Measurements from ENCODE around the gene CACFD1.

CACFD1 gene

DNA sequence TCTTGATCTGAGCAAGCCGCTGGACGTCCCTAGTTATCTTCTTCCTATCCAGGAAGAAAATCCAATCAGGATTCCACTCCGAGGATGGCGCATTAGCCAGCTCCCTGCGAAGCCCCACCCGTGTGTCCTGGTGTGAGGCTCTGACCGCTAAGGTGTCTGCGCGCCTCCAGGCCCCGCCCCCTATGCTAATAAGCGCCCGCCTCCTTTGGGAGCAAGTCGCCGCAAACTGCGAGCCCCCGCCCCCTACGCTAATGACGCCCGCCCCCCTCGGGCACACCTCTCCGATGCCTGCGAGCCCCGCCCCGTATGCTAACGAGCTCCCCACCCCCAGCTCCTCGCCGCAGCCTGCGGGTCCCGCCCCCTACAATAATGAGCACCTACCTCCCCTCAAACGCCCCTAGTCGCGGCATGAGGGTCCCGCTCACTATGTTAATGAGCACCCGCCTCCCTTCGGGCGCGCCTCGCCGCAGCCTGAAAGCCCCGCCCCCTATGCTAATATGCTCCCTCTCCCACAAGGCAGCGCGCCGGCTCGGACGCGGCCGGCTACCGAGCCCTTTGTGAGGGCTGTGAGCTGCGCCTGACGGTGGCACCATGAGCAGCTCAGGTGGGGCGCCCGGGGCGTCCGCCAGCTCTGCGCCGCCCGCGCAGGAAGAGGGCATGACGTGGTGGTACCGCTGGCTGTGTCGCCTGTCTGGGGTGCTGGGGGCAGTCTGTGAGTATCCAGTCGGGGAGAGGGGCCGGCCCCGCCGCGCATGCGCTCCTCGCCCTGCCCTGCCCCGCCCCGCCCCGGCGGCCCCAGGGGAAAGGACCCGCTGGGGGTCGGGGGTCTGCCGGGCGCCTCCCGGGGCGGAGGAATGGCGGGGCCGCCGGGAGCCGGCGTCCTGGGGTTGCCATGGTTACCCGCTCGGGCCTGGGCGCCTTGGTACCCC lies at the start of gene CACFD1:
Gene CACFD1 (plus strand): TSS at position 503 of the 929 bp plus-strand sequence. CDS start 89 bp downstream, at position 592.
- Histone ChIP-seq H3K9ac (ENCODE audit: low read length) (peak within 1 kb of the TSS; percentile 79), H3K27me3 (ENCODE audit: control insufficient read depth, insufficient read depth, low read length) (no peaks in the 10 kb centered on the region), H3K4me1 (ENCODE audit: control insufficient read depth, insufficient read depth, low read length) (peaks cover 30% of the 10 kb centered on the region), H3K36me3 (ENCODE audit: control insufficient read depth, insufficient read depth, low read length) (no peaks in the 10 kb centered on the region), H3K9me3 (ENCODE audit: control insufficient read depth, low read length) (no peaks in the 10 kb centered on the region), H3K4me3 (ENCODE audit: low read length) (peak within 1 kb of the TSS; percentile 77)

GRCh38 chr9:133415170-133415569 lies 44.6 kb upstream of the CACFD1 start:
- peaks cover 20% of the 10 kb centered on the region for H3K4me1 ChIP-seq (ENCODE audit: control insufficient read depth, insufficient read depth, low read length)
- H3K9me3 ChIP-seq (ENCODE audit: control insufficient read depth, low read length) = no peaks in the 10 kb centered on the region
- no peaks in the 10 kb centered on the region for H3K27me3 ChIP-seq (ENCODE audit: control insufficient read depth, insufficient read depth, low read length)
- H3K9ac ChIP-seq (ENCODE audit: low read length) = no peak overlapping the region
- H3K36me3 ChIP-seq (ENCODE audit: control insufficient read depth, insufficient read depth, low read length) = no peaks in the 10 kb centered on the region
- no peak overlapping the region for H3K4me3 ChIP-seq (ENCODE audit: low read length)

- no peaks in the 10 kb centered on the region for H3K9me3 ChIP-seq (ENCODE audit: control insufficient read depth, low read length)
- H3K4me3 ChIP-seq (ENCODE audit: low read length) = peak within 1 kb of the TSS; percentile 47
- H3K4me1 ChIP-seq (ENCODE audit: control insufficient read depth, insufficient read depth, low read length) = peaks cover 46% of the 10 kb centered on the region
- peak within 1 kb of the TSS; percentile 83 for H3K9ac ChIP-seq (ENCODE audit: low read length)
- no peaks in the 10 kb centered on the region for H3K36me3 ChIP-seq (ENCODE audit: control insufficient read depth, insufficient read depth, low read length)
- H3K27me3 ChIP-seq (ENCODE audit: control insufficient read depth, insufficient read depth, low read length) = no peaks in the 10 kb centered on the region
Observed at GRCh38 chr9:133417541-133418461, 42.0 kb upstream of the CACFD1 start, which contains the start of gene REXO4. TSS of gene REXO4 (minus strand) at chr9:133418010. CDS start at chr9:133417844, 166 bp downstream.

DNA sequence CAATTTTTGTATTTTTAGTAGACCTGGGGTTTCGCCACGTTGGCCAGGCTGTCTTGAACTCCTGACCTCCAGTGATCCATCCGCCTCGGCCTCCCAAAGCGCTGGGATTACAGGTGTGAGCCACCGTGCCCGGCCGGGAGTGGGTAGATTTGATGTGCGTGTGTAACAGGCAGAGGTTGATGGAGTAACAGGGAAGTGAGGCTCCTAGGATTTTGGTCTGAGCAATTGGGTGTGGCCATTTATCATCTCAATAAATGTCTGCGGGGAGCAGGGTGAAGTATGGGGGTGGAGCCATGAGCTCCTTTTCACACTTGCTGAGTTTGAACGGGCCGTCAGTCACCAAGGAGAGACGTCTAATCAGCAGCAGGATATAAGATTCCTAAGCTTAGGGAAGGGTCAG lies 40.8 kb upstream of the CACFD1 start:
- no peaks in the 10 kb centered on the region for H3K9me3 ChIP-seq (ENCODE audit: control insufficient read depth, low read length)
- H3K27me3 ChIP-seq (ENCODE audit: control insufficient read depth, insufficient read depth, low read length) = no peaks in the 10 kb centered on the region
- H3K4me1 ChIP-seq (ENCODE audit: control insufficient read depth, insufficient read depth, low read length) = peaks cover 58% of the 10 kb centered on the region
- H3K9ac ChIP-seq (ENCODE audit: low read length) = peak overlapping the region; percentile 83
- no peaks in the 10 kb centered on the region for H3K36me3 ChIP-seq (ENCODE audit: control insufficient read depth, insufficient read depth, low read length)
- H3K4me3 ChIP-seq (ENCODE audit: low read length) = no peak overlapping the region

DNA sequence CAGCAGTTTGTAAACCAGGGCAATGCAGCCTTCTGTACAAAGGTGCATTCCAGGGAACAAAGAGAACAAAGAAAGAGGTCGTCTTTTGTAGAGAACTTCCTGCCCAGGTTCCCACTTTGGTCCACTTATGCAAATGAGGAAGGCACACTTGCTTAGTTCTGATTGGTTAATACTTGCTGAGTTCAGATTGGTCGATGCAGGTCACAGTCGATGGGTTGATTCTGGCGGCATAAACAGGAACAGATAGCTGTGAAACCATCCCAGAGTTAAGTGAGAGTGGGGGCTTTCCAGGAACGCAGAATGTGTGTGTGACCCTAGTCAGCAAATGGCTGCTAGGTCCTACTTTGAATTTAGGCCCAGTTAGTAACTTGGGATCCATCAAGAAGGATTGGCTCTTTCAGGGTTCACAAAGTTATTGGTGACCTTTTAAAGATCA lies 39.4 kb upstream of the CACFD1 start:
- no peak overlapping the region for H3K9ac ChIP-seq (ENCODE audit: low read length)
- no peaks in the 10 kb centered on the region for H3K36me3 ChIP-seq (ENCODE audit: control insufficient read depth, insufficient read depth, low read length)
- H3K9me3 ChIP-seq (ENCODE audit: control insufficient read depth, low read length) = no peaks in the 10 kb centered on the region
- no peak overlapping the region for H3K4me3 ChIP-seq (ENCODE audit: low read length)
- no peaks in the 10 kb centered on the region for H3K27me3 ChIP-seq (ENCODE audit: control insufficient read depth, insufficient read depth, low read length)
- H3K4me1 ChIP-seq (ENCODE audit: control insufficient read depth, insufficient read depth, low read length) = peaks cover 72% of the 10 kb centered on the region

DNA sequence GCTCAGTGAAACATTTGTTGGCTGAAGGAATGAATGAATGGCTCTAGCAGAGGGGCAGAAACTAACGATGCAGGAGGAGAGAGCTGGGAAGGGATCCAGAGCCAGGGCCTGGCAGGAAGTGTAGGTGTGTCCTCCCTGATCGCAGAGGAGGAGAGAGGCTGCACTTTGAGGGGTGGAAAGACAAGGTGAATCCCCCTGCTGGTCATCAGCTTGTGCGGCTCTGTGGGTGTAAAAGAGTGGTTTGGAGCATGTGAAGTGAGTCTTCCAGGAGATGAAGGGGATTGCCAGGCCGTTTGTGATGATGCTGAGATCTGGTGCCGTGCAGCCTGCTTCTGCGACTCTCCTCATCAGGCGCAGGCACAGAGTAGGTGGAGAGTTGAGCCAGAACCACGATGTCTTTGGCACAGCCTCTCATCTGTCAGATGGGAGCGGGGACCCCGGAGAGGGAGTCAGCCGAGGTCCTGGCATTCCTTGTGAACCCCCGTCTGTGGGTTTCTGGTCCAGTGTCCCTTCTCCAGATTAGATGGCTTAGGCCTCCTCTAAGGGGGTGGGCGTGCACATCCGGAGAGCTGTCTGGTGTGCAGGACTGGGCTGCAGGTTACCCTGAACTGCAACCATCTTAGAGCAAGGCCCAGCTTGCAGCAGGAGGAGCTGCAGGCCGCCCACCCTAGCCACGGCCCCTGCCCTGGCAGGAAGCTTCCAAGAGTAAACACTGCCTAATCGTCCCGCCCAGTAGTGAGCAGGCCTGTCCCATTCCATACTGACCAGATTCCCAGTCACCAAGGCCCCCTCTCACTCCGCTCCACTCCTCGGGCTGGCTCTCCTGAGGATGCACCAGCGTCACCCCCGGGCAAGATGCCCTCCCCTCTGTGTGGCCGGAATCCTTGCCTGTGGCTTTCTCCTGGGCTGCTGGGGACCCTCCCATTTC lies 37.9 kb upstream of the CACFD1 start, which contains the start of gene ADAMTS13:
Gene ADAMTS13 (plus strand): TSS at position 753 of the 928 bp plus-strand sequence. CDS start 77 bp downstream, at position 830.
- no peaks in the 10 kb centered on the region for H3K9me3 ChIP-seq (ENCODE audit: control insufficient read depth, low read length)
- H3K36me3 ChIP-seq (ENCODE audit: control insufficient read depth, insufficient read depth, low read length) = no peaks in the 10 kb centered on the region
- no peaks in the 10 kb centered on the region for H3K27me3 ChIP-seq (ENCODE audit: control insufficient read depth, insufficient read depth, low read length)
- H3K4me1 ChIP-seq (ENCODE audit: control insufficient read depth, insufficient read depth, low read length) = peaks cover 71% of the 10 kb centered on the region
- no peak within 1 kb of the TSS for H3K4me3 ChIP-seq (ENCODE audit: low read length)
- peak within 1 kb of the TSS; percentile 29 for H3K9ac ChIP-seq (ENCODE audit: low read length)

- Histone ChIP-seq H3K4me3 (ENCODE audit: low read length) (no peak overlapping the region), H3K9ac (ENCODE audit: low read length) (no peak overlapping the region), H3K9me3 (ENCODE audit: control insufficient read depth, low read length) (no peaks in the 10 kb centered on the region), H3K4me1 (ENCODE audit: control insufficient read depth, insufficient read depth, low read length) (peaks cover 79% of the 10 kb centered on the region), H3K27me3 (ENCODE audit: control insufficient read depth, insufficient read depth, low read length) (peaks cover 3% of the 10 kb centered on the region), H3K36me3 (ENCODE audit: control insufficient read depth, insufficient read depth, low read length) (no peaks in the 10 kb centered on the region)
Observed at GRCh38 chr9:133423216-133423615, 36.6 kb upstream of the CACFD1 start.

DNA sequence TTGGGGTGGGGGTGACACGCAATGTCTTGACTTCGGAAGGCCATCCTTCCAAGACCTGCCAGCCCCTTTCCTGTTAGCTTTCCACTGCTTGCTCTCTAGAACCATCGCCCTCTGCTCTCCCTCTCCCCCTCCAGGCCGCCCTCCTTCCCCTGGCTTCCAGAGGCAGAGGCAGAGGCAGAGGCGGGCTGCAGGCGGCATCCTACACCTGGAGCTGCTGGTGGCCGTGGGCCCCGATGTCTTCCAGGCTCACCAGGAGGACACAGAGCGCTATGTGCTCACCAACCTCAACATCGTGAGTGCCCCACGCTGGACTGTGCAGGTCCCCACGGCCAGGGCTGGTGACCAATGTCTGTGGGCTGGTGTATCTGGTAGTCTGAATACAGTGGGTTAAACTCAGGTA lies 35.6 kb upstream of the CACFD1 start:
- H3K9me3 ChIP-seq (ENCODE audit: control insufficient read depth, low read length) = no peaks in the 10 kb centered on the region
- no peak overlapping the region for H3K4me3 ChIP-seq (ENCODE audit: low read length)
- no peaks in the 10 kb centered on the region for H3K36me3 ChIP-seq (ENCODE audit: control insufficient read depth, insufficient read depth, low read length)
- no peak overlapping the region for H3K9ac ChIP-seq (ENCODE audit: low read length)
- peaks cover 3% of the 10 kb centered on the region for H3K27me3 ChIP-seq (ENCODE audit: control insufficient read depth, insufficient read depth, low read length)
- peaks cover 74% of the 10 kb centered on the region for H3K4me1 ChIP-seq (ENCODE audit: control insufficient read depth, insufficient read depth, low read length)

GRCh38 chr9:133425049-133425632 lies 34.6 kb upstream of the CACFD1 start:
- peaks cover 3% of the 10 kb centered on the region for H3K27me3 ChIP-seq (ENCODE audit: control insufficient read depth, insufficient read depth, low read length)
- no peaks in the 10 kb centered on the region for H3K36me3 ChIP-seq (ENCODE audit: control insufficient read depth, insufficient read depth, low read length)
- H3K9ac ChIP-seq (ENCODE audit: low read length) = no peak overlapping the region
- H3K9me3 ChIP-seq (ENCODE audit: control insufficient read depth, low read length) = no peaks in the 10 kb centered on the region
- H3K4me3 ChIP-seq (ENCODE audit: low read length) = no peak overlapping the region
- H3K4me1 ChIP-seq (ENCODE audit: control insufficient read depth, insufficient read depth, low read length) = peaks cover 69% of the 10 kb centered on the region

DNA sequence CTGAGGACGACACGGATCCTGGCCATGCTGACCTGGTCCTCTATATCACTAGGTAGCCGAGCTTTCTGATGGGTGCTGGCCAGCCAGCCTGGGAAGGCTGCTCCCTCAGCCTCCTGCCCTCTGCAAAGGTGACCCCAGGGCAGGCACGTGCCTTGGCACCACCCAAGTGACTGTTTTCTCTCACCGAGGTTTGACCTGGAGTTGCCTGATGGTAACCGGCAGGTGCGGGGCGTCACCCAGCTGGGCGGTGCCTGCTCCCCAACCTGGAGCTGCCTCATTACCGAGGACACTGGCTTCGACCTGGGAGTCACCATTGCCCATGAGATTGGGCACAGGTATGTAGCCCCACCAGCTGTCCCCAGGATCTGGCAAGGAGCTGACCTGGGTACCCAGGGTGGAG lies 33.8 kb upstream of the CACFD1 start:
- H3K27me3 ChIP-seq (ENCODE audit: control insufficient read depth, insufficient read depth, low read length) = peaks cover 3% of the 10 kb centered on the region

More for the DNA sequence above, 33.8 kb upstream of the CACFD1 start:
- H3K9me3 ChIP-seq (ENCODE audit: control insufficient read depth, low read length) = no peaks in the 10 kb centered on the region
- no peaks in the 10 kb centered on the region for H3K36me3 ChIP-seq (ENCODE audit: control insufficient read depth, insufficient read depth, low read length)
- no peak overlapping the region for H3K9ac ChIP-seq (ENCODE audit: low read length)
- H3K4me1 ChIP-seq (ENCODE audit: control insufficient read depth, insufficient read depth, low read length) = peaks cover 60% of the 10 kb centered on the region
- H3K4me3 ChIP-seq (ENCODE audit: low read length) = no peak overlapping the region

Data from mucosa of stomach (tissue), 1 donor.